Glutamatergic neuron (in vitro differentiated cells): ENCODE measurements around the gene CRAT. TPM values are rescaled to one million over a fixed set of nuclear protein-coding genes. Genes with fewer than 3 reads are reported as not detected.
"Not testable (repeated sequence)": the region's sequence is repeated elsewhere in the genome, so short reads cannot be mapped to it uniquely, and the experiment has no call there.

ENCODE experiments used
- DNase-seq: peaks from one replicate; pipeline ENCODE4 v3.0.0; 2022
- H3K27ac Mint-ChIP-seq: one replicate; pipeline ENCODE4 v1.8.0; 2020; ENCODE audit warnings: mild to moderate bottlenecking, mixed read lengths, inconsistent platforms; ENCODE audit not compliant: unreplicated experiment
- H3K27me3 Mint-ChIP-seq: one replicate; pipeline ENCODE4 v1.8.0; 2020; ENCODE audit warnings: mild to moderate bottlenecking, moderate library complexity, mixed read lengths, inconsistent platforms; ENCODE audit not compliant: unreplicated experiment
- H3K36me3 Mint-ChIP-seq: one replicate; pipeline ENCODE4 v1.8.0; 2020; ENCODE audit warnings: mild to moderate bottlenecking, mixed read lengths, inconsistent platforms; ENCODE audit not compliant: unreplicated experiment
- H3K4me1 Mint-ChIP-seq: one replicate; pipeline ENCODE4 v1.8.0; 2020; ENCODE audit warnings: mild to moderate bottlenecking, low read depth, mixed read lengths, inconsistent platforms; ENCODE audit not compliant: unreplicated experiment
- H3K4me3 Mint-ChIP-seq: one replicate; pipeline ENCODE4 v1.8.0; 2020; ENCODE audit warnings: mild to moderate bottlenecking, mixed read lengths, inconsistent platforms; ENCODE audit not compliant: unreplicated experiment
- H3K9me3 Mint-ChIP-seq: one replicate; pipeline ENCODE4 v1.8.0; 2020; ENCODE audit warnings: mild to moderate bottlenecking, moderate library complexity, mixed read lengths, inconsistent platforms; ENCODE audit not compliant: unreplicated experiment
- CTCF ChIP-seq: fragments of 200-600 bp; sonication (generic); IDR thresholded peaks from one replicate; pipeline ENCODE4 v1.5.0; 2021; ENCODE audit not compliant: partially characterized antibody, unreplicated experiment
- total RNA-seq: library from RNA; stranded (reverse); fragmentation: NEBNext Ultra II Directional; extraction: Animal tissue kit (Norgen Biotek cat#: 25700); gene quantifications from one replicate; pipeline ENCODE4 v1.2.1, GENCODE V29; 2021; ENCODE audit not compliant: unreplicated experiment

The CRAT gene
- total RNA-seq, 1 donor from 2014 or later = 95.8 TPM

- peaks cover 34% of the 10 kb centered on the region for H3K4me1 Mint-ChIP-seq
- peaks cover 4% of the 10 kb centered on the region for H3K36me3 Mint-ChIP-seq
- H3K27ac Mint-ChIP-seq = no peak overlapping the region
- DNase-seq = no peak
- H3K9me3 Mint-ChIP-seq = peaks cover 10% of the 10 kb centered on the region
- no peak overlapping the region for H3K4me3 Mint-ChIP-seq
- peaks cover 10% of the 10 kb centered on the region for H3K27me3 Mint-ChIP-seq
- no peak for TF ChIP-seq CTCF
Observed at GRCh38 chr9:129135476-129135875, 24.9 kb upstream of the CRAT start.

- no peak for TF ChIP-seq CTCF
- Mint-ChIP-seq H3K9me3 (peaks cover 4% of the 10 kb centered on the region), H3K36me3 (peaks cover 4% of the 10 kb centered on the region), H3K4me1 (peaks cover 19% of the 10 kb centered on the region), H3K27ac (no peak overlapping the region), H3K27me3 (peaks cover 2% of the 10 kb centered on the region), H3K4me3 (no peak overlapping the region)
- DNase-seq = no peak
Observed at GRCh38 chr9:129133082-129133481, 22.5 kb upstream of the CRAT start.

- H3K27me3 Mint-ChIP-seq = peaks cover 2% of the 10 kb centered on the region
- TF ChIP-seq CTCF = peak; percentile 94
- DNase-seq = peak; percentile 91
- H3K4me3 Mint-ChIP-seq = no peak overlapping the region
- H3K9me3 Mint-ChIP-seq = peaks cover 7% of the 10 kb centered on the region
- no peak overlapping the region for H3K27ac Mint-ChIP-seq
- H3K36me3 Mint-ChIP-seq = peaks cover 4% of the 10 kb centered on the region
- peaks cover 23% of the 10 kb centered on the region for H3K4me1 Mint-ChIP-seq
Observed at GRCh38 chr9:129131300-129132145, 20.9 kb upstream of the CRAT start.

- Mint-ChIP-seq H3K27ac (no peak overlapping the region), H3K36me3 (peaks cover 4% of the 10 kb centered on the region), H3K27me3 (peaks cover 4% of the 10 kb centered on the region), H3K4me1 (peaks cover 27% of the 10 kb centered on the region), H3K4me3 (no peak overlapping the region), H3K9me3 (peaks cover 7% of the 10 kb centered on the region)
- no peak for DNase-seq
- no peak for TF ChIP-seq CTCF
Observed at GRCh38 chr9:129130791-129131190, 20.2 kb upstream of the CRAT start.

- not testable (repeated sequence) for H3K27me3 Mint-ChIP-seq, DNase-seq, H3K27ac Mint-ChIP-seq, H3K9me3 Mint-ChIP-seq, H3K36me3 Mint-ChIP-seq, H3K4me3 Mint-ChIP-seq
- H3K4me1 Mint-ChIP-seq = peaks cover 27% of the 10 kb centered on the region
Observed at GRCh38 chr9:129130271-129130670, 19.7 kb upstream of the CRAT start.
